Stomach (tissue), 4 donors: Measurements from ENCODE around the gene MINK1.

Experiments
- CTCF ChIP-seq, 7 experiments: fragments of 450-650 bp in 4 of 7; fragments of 200-600 bp in 3 of 7; sonication (generic) in 3 of 7; IDR thresholded peaks; one replicate each; pipeline ENCODE4 v1.5.1; 2016 to 2019; ENCODE audit warnings: antibody characterized with exemption in 7 of 7, control low read depth in 2 of 7, mild to moderate bottlenecking in 1 of 7
- EP300 ChIP-seq: sonication (generic); formaldehyde crosslinking; IDR thresholded peaks from one replicate; pipeline ENCODE4 v1.6.1; 2017; ENCODE audit warnings: antibody characterized with exemption

- TF ChIP-seq EP300 (no peak), CTCF (IDR thresholded peaks at IDR 0.05) (no peak)
These were observed 69.4 kb downstream of the MINK1 start for GRCh38 chr17:4902540-4902939.
